ENCODE data around the gene NHLH2.

NHLH2 gene

DNA sequence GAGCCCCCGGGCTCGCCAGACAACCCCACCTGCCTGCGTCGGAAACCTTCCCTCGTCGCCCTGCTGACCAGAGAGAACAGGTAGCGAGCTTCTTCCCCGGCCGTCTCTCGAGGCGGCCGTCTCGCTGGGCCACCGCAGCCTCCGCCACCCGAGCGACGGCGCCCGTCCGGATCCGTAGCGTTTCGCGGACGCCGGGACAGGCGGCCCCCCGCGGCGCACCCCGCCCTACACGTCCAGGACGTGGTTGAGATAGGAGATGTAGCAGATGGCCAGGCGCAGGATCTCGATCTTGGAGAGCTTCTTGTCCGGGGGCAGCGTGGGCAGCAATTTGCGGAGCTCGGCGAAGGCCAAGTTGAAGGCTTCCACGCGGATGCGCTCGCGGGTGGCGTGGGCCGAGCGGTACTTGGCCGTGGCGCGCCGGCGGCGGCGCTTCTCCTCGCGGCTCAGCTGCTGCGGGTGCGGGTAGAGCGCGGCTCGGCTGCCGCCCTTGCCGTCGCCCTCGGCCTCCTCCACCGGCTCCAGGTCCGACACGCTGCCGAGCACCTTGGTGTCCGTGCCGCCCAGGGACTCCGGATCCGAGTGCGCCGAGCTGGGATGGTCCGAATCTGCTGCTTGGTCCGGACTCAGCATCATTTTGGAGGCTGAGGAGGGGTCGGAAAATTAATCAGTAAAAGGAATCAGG, 3.0 kb downstream of the NHLH2 start:
- no peak for DNase-seq

DNA sequence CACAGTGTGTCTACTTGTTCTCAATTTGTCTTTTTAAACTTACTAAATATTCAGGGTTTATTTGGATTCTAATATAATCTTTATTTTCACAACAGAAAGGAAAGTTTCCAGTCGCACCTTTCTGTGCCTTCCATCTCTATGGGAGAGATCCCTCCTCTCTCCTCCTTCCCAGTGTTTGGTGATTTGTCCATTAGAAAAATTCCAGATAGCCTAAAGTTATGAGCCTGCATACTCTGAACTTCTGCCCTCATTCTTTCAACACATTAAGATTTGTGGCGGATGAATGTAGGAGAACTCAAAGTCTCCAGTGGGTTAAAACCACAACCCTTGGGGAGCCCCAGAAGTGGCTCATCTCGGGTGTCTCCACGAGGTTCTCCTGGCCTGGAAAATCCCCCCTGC, 3.6 kb downstream of the NHLH2 start:
- no peak for DNase-seq

DNA sequence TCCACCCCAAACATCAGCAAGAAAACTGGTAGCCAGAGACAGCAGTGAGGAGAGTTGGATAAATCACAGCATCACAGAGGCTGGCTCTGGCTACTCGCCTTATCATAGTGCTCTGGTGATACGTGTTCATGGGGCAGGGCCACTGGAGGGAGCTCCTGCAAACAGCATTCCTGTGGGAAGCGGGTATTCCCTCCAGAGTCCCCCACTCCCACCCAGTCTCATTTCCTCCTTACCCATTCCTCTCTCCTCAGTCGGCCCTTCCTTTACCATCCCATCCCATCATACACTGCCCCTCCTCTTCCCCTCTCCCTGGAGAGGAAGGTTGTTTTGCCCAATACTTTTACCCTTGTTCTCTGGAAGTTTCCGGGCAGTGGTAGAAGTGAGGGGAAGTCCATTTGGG, 7.1 kb downstream of the NHLH2 start:
- DNase-seq: no peak

DNA sequence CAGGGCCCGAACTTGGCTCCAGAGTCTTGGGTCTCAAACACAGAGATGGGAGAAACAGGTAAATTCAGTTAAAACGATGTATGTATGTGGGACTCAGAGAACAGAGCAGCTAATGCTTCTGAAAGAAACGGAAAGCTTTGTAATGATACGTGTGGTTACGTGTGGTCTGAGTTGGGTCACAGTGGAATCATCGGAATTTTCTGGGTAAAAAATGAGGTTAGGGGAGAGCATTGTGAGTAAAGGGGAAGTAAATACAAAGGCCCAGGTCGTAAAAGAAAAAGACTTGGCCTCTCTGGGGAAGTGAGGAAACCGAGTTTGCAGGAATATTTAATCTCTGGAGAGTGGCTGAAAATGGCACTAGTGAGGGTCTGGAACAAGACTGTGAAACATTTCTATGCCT, 8.3 kb downstream of the NHLH2 start:
- no peak for DNase-seq

DNA sequence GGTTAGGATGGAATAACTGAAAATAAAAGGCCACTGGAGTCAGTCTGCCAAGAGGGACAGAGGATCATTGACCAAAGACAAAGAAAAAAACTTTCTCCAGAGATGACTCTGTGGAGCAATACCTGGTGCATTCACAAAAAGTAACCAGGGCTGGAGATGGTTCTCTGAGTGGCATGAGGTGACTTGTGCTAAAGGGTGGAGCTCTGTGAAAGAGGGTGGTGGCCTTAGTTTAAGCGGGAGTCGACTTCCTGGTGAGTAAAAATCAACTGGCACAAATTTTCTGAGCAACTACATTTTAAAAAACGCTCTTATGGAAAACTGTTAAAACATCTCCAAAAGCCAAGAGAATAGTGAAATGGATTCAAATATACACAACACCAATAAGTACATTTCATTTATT, 10.0 kb downstream of the NHLH2 start:
- no peak for DNase-seq

DNA sequence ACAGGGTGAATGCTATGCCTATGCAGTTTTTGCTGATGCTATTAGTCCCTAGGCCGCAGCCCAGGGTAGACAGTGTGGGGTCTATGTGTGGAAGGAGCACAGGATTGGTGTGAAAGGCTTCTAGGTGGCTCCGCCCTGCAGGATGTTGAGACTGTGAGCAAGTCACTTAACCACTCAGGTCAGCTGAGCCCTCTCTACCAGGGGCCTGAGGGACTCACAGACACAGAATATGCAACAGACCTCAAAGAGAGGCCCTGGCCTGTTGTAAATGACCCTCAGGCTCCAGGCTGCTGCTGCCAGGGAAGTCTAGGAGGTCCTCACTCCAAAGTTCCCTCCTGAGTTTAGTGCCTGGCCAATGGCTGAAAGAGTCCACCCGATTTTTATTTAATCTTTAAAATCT, 11.0 kb downstream of the NHLH2 start:
- DNase-seq: no peak

DNA sequence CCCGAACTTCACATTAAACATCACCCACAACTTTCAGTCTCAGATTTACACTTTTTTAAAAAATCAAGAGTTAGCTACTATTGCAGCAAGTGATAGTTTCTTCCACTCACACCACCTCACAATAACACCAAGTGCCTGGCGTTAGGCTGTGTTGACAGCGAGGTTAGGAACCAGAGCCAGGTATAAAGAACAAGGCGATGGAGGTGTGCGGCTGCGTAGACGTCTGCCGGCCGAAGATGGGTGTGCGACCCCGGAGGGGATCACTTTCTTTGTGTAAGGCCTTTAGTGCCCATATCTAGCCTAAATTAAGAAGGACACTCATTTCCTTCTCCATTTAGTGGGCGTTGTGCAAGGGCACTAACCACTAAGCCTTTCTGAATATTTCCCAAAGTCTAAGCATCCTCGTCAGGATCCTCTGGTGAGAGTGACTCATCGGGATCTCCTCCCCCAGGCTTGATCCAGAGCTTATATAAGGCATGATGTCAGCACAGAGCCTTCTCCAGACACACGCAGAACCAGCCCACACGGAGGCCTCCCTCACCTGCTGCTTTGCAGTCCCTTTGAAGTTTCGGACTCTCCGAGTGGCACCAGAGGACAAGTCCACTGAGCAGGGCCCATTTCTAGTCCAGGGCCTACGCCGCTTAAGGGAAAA, 11.8 kb downstream of the NHLH2 start:
- no peak for DNase-seq

DNA sequence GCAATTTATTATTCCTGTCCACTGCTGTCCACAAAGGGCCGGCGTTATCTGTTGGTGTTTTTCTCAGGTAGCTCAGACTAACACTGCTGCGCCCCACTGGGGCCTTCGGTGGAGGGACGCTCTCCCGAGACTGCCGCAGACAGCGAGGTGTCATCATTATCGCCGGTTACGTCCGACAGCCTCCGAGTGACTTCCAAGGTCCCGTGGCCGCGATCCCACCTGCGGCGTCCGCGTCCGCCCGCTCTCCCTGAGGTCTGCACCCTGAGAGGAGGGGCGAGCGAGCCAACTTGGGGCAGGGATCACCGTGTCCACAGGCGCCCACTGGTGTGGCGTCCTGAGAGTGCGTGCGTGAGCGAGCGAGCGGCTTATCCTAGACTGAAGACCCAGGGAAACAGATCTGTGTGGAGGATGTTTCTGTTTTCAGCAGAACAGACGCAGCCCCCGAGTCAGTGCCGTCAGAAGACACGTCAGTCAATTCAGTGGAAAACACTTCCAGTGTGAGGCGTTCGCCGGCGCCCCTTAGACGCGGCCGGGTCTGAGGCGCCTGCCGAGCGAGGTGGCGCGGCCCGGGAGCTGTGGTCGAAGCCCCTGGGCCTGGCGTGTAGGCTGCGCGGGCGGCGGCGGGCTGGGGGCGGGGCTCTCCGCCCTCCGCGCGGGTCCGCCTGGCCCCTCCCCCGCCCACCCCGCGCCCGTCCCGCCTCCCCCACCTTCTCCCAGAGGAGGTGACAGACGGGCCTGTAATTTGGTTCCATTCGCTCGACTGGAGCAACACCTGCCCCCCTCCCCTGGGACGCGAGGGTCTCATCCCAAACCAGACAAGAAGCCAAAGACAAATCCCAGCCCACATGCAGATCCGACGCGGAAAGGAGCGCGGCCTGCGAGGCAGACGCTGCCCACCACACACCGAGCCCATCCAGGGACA, 12.6 kb downstream of the NHLH2 start:
- no peak for DNase-seq

DNA sequence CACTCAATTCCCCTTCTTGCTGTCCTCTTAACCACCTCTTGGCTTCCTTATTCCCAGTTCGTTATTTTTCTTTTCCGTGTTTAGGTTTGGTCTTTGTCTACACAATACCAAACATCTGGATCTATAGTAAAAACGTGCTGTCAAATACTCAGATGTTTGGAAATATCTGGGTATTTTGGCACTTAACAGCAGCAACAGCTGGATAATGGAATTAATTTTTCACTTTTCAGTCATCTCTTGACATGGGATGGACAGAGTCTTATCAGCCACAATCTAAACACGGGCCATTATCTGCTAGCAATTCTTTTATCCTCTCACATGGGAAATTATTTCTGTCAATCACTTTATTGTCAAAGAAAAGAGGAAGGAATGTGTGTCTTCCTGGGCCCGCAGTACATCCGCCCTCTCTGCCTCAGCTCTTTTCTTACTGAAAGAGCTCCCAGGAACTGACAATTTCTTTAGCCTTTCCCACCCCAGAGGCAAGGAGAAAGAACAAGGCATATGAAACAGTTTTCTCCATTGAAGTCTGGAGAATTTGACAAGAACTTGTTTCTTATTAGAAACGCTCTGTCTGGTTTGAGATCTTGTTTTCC, 13.4 kb downstream of the NHLH2 start:
- DNase-seq: no peak

DNA sequence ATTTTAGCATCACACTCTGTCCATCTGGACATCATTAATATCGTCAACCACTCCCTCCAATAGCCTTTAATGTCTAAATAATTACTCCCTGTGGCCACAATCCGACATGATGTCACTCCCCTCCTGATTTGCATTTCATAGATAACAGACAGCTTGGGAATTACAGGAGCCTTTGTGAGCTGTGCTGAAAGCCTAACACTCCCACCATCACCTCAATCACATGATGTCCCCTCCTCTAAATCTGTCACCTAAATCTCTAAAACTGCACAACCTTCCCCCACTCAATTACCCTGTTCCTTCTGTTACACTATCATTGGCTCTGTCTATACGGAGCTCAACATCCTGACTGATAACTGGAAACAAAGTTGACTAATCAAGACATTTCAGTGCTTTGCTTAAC, 14.3 kb downstream of the NHLH2 start:
- no peak for DNase-seq

DNA sequence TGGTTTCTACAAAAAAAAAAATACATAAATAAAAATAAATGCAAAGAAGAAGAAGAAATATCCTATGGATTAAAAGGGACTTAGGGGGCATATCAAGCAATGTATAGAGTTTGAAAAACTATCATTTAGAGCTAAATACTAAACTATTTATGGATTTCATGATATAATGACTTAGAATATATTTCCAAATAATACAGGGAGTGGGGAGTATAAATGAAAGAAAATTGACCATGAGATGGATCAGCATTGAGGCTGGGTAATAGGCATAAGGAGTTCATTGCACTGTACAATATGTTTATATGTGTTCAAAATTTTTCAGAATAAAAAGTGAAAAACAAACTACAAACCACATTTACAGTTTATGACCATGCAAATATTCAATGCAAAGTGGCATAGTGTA, 18.8 kb downstream of the NHLH2 start:
- DNase-seq: no peak

DNA sequence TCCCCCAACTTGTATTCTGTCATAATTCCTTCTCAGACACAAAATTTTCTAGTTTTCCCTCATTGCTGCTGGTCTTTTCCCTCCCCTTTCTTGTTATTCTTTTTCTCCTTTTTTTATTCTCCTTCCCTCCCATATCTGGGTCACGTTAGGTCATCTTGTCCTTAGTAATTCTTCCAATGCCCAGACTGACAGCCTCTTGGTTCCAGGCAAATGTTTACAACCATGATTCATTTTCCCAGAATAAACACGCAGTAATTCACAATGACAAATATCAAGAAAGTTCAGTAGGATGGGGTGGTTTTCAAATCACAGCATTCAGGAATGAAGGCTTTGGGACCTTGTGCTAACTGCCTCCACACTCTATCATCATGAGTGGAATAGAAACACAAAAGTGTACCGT, 25.2 kb downstream of the NHLH2 start:
- no peak for DNase-seq

DNA sequence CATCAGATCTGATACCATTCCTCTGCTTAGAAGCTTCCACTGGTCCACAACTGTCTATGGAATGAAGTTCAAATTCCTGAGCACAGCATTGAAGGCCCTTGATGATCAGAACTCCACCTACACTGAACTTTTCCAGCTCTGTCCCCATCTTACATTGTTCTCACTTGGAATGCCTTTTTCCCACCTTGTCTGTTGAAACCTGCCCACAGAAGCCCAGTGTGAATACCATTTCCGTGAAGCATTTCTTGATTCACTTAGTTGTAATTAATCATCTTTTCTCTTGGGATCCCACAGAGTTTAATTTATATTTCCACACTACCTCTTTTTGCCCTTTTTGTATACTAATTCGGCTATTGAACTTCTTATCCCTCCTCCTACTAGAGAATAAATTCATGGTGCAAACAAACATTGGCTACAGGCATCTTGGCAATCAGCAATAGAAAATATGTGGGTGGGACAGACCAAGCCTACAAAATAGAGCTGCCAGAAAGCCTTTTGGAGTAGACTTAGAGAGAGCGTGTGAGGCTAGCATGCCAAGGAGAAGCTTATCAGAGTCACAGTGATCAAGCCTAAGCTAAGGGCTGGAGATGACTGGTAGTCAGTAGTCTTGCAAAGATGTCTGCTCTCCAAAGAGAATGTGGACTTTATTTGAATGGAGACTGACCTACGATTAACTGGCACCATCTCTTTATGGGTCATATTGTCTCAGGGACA, 26.1 kb downstream of the NHLH2 start:
- DNase-seq: no peak

DNA sequence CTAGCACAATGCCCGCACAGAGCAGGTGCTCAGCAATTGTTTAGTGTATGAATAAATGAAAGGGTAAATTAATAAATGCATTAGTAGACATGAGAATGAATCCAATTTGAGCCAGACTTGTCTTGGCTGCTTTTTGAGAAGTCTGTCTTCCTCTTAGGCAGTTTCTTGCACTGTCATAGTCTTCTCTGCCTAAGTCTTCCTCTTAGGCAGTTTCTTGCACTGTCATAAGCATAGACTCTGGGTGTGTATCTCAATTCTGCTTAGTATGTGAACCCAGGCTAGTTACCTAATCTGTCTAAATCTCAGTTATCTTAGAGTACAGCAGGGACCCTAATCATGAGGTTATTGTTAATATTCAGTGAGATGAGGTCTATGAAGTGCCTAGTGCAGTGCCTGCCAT, 27.2 kb downstream of the NHLH2 start:
- DNase-seq: no peak

DNA sequence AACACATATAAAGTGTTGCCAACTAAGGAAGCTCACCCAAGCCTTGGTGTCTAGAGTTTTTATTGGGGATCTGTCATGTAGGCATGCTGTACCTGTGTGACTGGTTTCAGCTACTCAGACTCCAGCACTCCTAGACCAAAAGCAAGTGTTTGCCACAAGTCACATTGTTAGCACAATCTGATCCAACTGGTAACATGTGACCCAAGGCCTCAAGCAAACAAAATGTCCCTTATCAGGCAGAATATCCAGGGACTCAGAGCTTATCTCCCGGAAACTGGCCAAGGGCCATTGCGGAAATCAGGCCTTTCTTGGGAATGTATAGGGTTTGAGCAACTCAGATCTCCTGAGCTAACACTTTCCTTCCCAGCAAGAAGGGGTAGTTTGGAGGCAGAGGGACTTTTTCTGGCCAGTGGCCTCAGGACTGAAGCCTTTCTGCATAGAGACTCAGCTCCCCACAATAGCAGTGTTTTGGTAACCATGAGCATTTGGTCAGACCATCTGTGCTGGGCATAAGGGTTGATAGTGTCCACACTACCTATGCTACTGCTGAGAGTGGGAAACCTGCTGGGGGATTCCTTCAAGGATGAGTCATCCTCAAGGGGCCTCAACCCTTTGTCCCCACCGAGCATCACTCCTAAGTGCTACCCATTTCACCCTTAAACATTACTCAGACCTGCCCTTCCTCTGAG, 29.6 kb downstream of the NHLH2 start:
- no peak for DNase-seq

DNA sequence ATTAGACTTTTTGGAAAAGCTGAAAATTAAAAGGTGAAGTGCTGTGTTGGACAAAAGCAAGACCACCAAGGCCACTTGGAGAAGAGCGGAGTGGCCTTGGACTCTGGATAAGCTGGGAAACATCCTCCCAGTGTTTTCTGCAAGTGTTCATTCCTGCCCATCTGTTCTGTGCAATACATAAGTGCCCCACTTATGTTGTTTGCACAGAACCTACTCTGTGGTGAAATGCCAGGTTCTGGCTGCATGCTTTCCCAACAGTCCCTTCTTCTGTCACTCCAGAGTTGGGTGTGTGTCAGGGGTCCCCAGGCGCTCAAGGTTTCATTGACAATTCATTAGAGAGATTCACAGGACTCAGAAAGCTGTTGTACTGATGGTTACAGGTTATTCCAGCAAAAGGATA, 30.3 kb downstream of the NHLH2 start:
- no peak for DNase-seq

DNA sequence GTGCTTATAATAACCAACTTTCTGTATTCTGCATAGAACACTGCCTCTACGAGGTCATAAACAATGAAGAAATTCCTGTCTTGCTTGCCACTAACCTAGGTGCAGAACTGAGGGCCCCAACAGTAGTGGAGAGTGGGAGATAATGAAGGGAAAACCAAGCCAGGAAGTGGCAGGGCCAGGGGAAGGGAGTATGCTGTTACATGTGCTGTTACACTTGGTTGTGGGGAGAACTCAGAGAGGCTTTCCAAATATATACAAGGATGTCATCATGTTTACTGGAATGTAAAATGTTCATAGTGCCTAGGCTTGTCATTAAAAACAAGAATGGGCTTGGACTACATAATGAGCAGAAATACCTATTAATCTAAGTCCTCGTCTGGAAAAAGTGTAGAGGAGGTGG, 31.1 kb downstream of the NHLH2 start:
- no peak for DNase-seq

DNA sequence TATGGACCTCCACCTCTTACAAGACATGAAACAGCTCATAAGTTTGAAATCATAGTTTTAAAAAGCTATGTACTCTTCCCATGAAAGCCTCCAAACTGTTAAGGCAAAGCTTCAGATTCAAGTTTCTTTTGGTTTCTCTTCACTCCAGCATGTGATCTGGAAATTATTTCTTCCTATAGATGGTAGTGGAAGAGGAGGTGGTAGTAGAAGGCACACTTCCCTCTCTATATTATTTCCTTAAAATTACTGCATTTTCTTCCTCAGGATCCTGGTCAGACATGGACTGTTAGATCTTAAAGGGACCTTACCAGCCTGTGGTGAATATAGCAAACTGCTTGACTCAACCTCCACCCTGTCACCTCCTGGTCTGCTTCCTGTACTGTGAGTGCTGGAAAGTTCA, 31.9 kb downstream of the NHLH2 start:
- no peak for DNase-seq

DNA sequence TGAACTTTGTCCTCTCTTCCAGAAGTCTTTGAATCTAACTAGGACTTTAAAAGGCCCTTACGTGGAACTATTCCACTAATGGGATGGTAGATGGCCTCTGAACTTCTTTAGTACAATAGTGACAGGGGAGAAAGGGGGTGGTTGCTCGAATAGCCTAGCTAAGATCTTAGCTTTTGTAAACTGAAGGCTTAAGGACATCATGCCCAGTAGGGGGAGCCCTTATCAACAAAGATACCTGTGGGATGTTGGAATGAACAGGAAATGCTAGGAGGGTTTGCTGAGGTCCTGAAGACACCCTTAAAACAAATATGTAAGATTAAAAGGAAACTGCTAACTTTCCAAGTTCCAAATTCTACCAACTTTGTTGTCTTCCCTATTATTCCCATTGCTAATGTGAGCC, 33.2 kb downstream of the NHLH2 start:
- DNase-seq: peak; percentile 46

DNA sequence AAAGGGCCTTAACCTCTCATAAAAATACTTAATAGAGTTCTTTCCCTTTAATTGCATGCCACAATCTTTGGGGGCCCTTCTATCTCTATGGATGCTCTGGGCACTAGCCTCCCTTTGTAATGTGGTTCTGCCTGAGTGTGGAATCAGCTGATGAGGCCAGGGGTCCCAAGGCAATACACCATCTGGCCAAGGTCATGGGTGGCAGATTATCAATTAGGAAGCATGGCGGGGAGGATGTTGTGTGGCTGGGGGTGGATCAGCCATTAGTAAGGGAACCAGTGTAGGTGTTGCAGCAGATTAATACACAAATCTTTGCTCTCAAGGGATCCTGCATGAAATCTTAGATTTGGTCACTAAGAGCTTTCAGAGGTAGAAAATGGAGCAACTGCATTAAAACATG, 35.3 kb downstream of the NHLH2 start:
- DNase-seq: no peak

DNA sequence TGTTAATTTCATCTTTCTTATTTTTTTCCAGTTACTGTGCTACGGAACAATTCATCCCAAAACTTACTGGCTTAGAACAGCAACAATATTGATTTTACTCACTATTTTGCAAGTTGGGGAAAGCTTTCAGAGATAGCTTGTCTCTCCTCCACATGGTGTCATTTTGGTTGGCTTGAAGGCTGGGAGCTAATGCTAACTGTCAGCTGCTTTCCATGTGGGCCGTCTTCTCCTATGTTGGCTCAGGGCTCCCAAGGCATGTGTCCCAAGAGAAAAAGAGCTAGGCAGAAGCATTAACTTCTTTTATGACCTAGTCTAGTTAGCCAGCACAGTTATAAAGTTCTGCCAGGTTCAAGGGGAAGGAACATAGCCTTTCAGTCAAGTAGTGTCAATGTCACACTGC, 38.5 kb downstream of the NHLH2 start:
- DNase-seq: no peak

DNA sequence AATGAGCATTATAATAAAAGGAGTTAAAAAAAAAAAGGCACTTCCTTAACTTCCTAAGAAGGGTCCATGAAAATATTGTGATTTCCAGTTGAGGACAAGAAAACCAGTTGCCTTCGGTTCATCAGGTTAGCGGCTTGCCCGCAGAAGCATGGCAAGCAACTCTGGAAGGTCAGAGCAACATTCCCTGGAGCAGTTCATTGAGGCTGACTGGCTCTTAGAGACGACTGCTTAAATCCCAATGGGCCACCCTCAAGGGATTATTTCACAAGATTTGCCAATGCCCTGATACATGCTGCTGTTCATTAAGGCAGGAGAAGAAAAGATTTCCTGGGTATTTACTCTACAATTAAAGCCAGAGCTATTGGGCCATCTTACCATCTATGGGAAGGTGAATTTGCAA, 43.4 kb downstream of the NHLH2 start:
- no peak for DNase-seq

All from CD4-positive, alpha-beta T cell treated with Interleukin-4 for 4 hours (primary cell).